ENCODE measurements around the gene OR6A2.

OR6A2 gene

GRCh38 chr11:6778518-6778917 lies 21.0 kb downstream of the OR6A2 start:
- Histone ChIP-seq H3K9me3 (ENCODE audit: insufficient read depth, low read depth, low read length) (no peaks in the 10 kb centered on the region), H3K27me3 (ENCODE audit: insufficient read depth, low read length, poor library complexity, severe bottlenecking) (no peaks in the 10 kb centered on the region), H3K9me2 (replicated peaks; ENCODE audit: low read depth, low read length) (no peaks in the 10 kb centered on the region; the same call in 1 of the 2 replicates), H2AFZ (ENCODE audit: low read length) (no peak overlapping the region), H3K79me2 (ENCODE audit: insufficient read depth, low read length) (no peaks in the 10 kb centered on the region), H3K9ac (ENCODE audit: low read depth, low read length, poor library complexity, severe bottlenecking) (no peak overlapping the region), H3K36me3 (ENCODE audit: insufficient read depth, low read length) (no peaks in the 10 kb centered on the region), H3K4me1 (ENCODE audit: insufficient read depth, low read length, poor library complexity, severe bottlenecking) (no peaks in the 10 kb centered on the region), H4K20me1 (ENCODE audit: insufficient read depth, low read length, poor library complexity, severe bottlenecking) (no peaks in the 10 kb centered on the region), H3K4me3 (ENCODE audit: low read length, poor library complexity, severe bottlenecking) (no peak overlapping the region), H3F3A (ENCODE audit: low read depth) (no peaks in the 10 kb centered on the region), H3K4me2 (ENCODE audit: low read depth, low read length, poor library complexity, severe bottlenecking) (no peak overlapping the region)
- TF ChIP-seq CTCF (conservative IDR thresholded peaks at IDR 0.05; ENCODE audit: low read length) (no peak), EZH2phosphoT487 (IDR thresholded peaks at IDR 0.05; ENCODE audit: borderline replicate concordance) (no peak)

GRCh38 chr11:6771926-6772893 lies 27.3 kb downstream of the OR6A2 start, which contains the start of gene OR2AG2:
OR2AG2 (minus strand) TSS chr11:6771976; CDS start chr11:6768957, 3,019 bp downstream.
- H3K9me3 ChIP-seq (ENCODE audit: insufficient read depth, low read depth, low read length) = no peaks in the 10 kb centered on the region
- H4K20me1 ChIP-seq (ENCODE audit: insufficient read depth, low read length, poor library complexity, severe bottlenecking) = no peaks in the 10 kb centered on the region
- no peak within 1 kb of the TSS for H3K9ac ChIP-seq (ENCODE audit: low read depth, low read length, poor library complexity, severe bottlenecking)
- no peaks in the 10 kb centered on the region for H3K27me3 ChIP-seq (ENCODE audit: insufficient read depth, low read length, poor library complexity, severe bottlenecking)
- no peak within 1 kb of the TSS for H3K4me2 ChIP-seq (ENCODE audit: low read depth, low read length, poor library complexity, severe bottlenecking)
- no peaks in the 10 kb centered on the region for H3K9me2 ChIP-seq (replicated peaks; ENCODE audit: low read depth, low read length)
- no peak for TF ChIP-seq CTCF (conservative IDR thresholded peaks at IDR 0.05; ENCODE audit: low read length)
- TF ChIP-seq EZH2phosphoT487 (IDR thresholded peaks at IDR 0.05; ENCODE audit: borderline replicate concordance) = no peak
- H3K4me1 ChIP-seq (ENCODE audit: insufficient read depth, low read length, poor library complexity, severe bottlenecking) = no peaks in the 10 kb centered on the region
- no peak within 1 kb of the TSS for H3K4me3 ChIP-seq (ENCODE audit: low read length, poor library complexity, severe bottlenecking)
- H3K36me3 ChIP-seq (ENCODE audit: insufficient read depth, low read length) = no peaks in the 10 kb centered on the region
- no peaks in the 10 kb centered on the region for H3F3A ChIP-seq (ENCODE audit: low read depth)
- H3K79me2 ChIP-seq (ENCODE audit: insufficient read depth, low read length) = no peaks in the 10 kb centered on the region
- H2AFZ ChIP-seq (ENCODE audit: low read length) = no peak within 1 kb of the TSS

GRCh38 chr11:6757373-6757967 lies 42.0 kb downstream of the OR6A2 start:
- no peaks in the 10 kb centered on the region for H3K4me1 ChIP-seq (ENCODE audit: insufficient read depth, low read length, poor library complexity, severe bottlenecking)
- TF ChIP-seq CTCF (conservative IDR thresholded peaks at IDR 0.05; ENCODE audit: low read length) (peak; percentile 72), EZH2phosphoT487 (IDR thresholded peaks at IDR 0.05; ENCODE audit: borderline replicate concordance) (no peak)
- no peaks in the 10 kb centered on the region for H3F3A ChIP-seq (ENCODE audit: low read depth)
- no peak overlapping the region for H2AFZ ChIP-seq (ENCODE audit: low read length)
- no peaks in the 10 kb centered on the region for H3K9me3 ChIP-seq (ENCODE audit: insufficient read depth, low read depth, low read length)
- H3K36me3 ChIP-seq (ENCODE audit: insufficient read depth, low read length) = no peaks in the 10 kb centered on the region
- H3K4me3 ChIP-seq (ENCODE audit: low read length, poor library complexity, severe bottlenecking) = no peak overlapping the region
- H3K4me2 ChIP-seq (ENCODE audit: low read depth, low read length, poor library complexity, severe bottlenecking) = no peak overlapping the region
- no peaks in the 10 kb centered on the region for H4K20me1 ChIP-seq (ENCODE audit: insufficient read depth, low read length, poor library complexity, severe bottlenecking)
- H3K79me2 ChIP-seq (ENCODE audit: insufficient read depth, low read length) = no peaks in the 10 kb centered on the region
- H3K9me2 ChIP-seq (replicated peaks; ENCODE audit: low read depth, low read length) = no peaks in the 10 kb centered on the region
- H3K27me3 ChIP-seq (ENCODE audit: insufficient read depth, low read length, poor library complexity, severe bottlenecking) = no peaks in the 10 kb centered on the region
- H3K9ac ChIP-seq (ENCODE audit: low read depth, low read length, poor library complexity, severe bottlenecking) = no peak overlapping the region

Data from Loucy (cell line).